AG04450 (cell line): Measurements from ENCODE around the gene ZNF394. TPM values are rescaled to one million over a fixed set of nuclear protein-coding genes. Genes with fewer than 3 reads are reported as not detected.

ENCODE experiments used
- CTCF ChIA-PET: fragments of 300-600, 350-600 bp; formaldehyde crosslinking; extraction: SDS; loops from one replicate; lab custom pipeline; 2022; ENCODE audit warnings: antibody characterized with exemption, inconsistent platforms; lab: Charles Lee
- POLR2A ChIA-PET: fragments of 350-600 bp; formaldehyde crosslinking; extraction: SDS; loops from one replicate; lab custom pipeline; 2021; ENCODE audit warnings: antibody characterized with exemption, inconsistent platforms; lab: Yijun Ruan, JAX
- DNase-seq: peaks from one replicate; pipeline ENCODE4 v3.0.0-alpha.2; 2011; ENCODE audit warnings: low read depth, low spot score
- H3K27ac ChIP-seq: one replicate; pipeline ENCODE4 v1.5.1; 2012; ENCODE audit warnings: low read depth, low read length, control low read depth
- H3K27me3 ChIP-seq: one replicate; pipeline ENCODE4 v1.6.0; 2012; ENCODE audit warnings: low read length; ENCODE audit not compliant: control insufficient read depth, insufficient read depth
- H3K4me3 ChIP-seq: 2 replicates; pipeline ENCODE4 v1.5.1; 2011; ENCODE audit warnings: mild to moderate bottlenecking, low read depth, low read length, control low read depth
- H3K9me3 ChIP-seq: 2 replicates; pipeline ENCODE4 v1.5.1; 2012; ENCODE audit warnings: low read length; ENCODE audit not compliant: control insufficient read depth, insufficient read depth
- CTCF ChIP-seq: IDR thresholded peaks from 2 replicates; pipeline ENCODE4 v1.5.1; 2011; ENCODE audit warnings: low read depth, low read length, control low read depth, inconsistent platforms
- polyA plus RNA-seq: library from polyadenylated mRNA; depleted of rRNA; stranded (reverse); fragments of >200 nt; gene quantifications from 2 replicates; pipeline ENCODE4 v1.2.3, GENCODE V29; 2011

ZNF394 gene
- polyA plus RNA-seq, 1 experiment, result 9.4 TPM

GRCh38 chr7:99541212-99541611 lies 41.1 kb upstream of the ZNF394 start:
- peaks cover 60% of the 10 kb centered on the region for H3K9me3 ChIP-seq
- H3K27me3 ChIP-seq, result no peaks in the 10 kb centered on the region
- H3K4me3 ChIP-seq, result no peak overlapping the region
- TF ChIP-seq CTCF, result no peak
- no peak for DNase-seq
- POLR2A ChIA-PET, result no interaction called here
- no peak overlapping the region for H3K27ac ChIP-seq
- CTCF ChIA-PET, result no interaction called here

- ChIA-PET POLR2A (interaction anchor here (0.5 kb wide), 1 partner anchor 65 kb away, joined by 8 read pairs; no protein-coding TSS in a partner anchor), CTCF (no interaction called here)
- Histone ChIP-seq H3K27me3 (no peaks in the 10 kb centered on the region), H3K27ac (no peak overlapping the region), H3K4me3 (no peak overlapping the region), H3K9me3 (peaks cover 66% of the 10 kb centered on the region)
- TF ChIP-seq CTCF, result no peak
- DNase-seq, result no peak
Observed at GRCh38 chr7:99540542-99540941, 40.5 kb upstream of the ZNF394 start.

GRCh38 chr7:99539213-99539811 lies 39.2 kb upstream of the ZNF394 start:
- Histone ChIP-seq H3K27ac (no peak overlapping the region), H3K27me3 (no peaks in the 10 kb centered on the region), H3K4me3 (no peak overlapping the region), H3K9me3 (peaks cover 76% of the 10 kb centered on the region)
- POLR2A ChIA-PET, result no interaction called here
- DNase-seq, result no peak
- no peak for TF ChIP-seq CTCF
- CTCF ChIA-PET, result interaction anchor here (0.6 kb wide), 1 partner anchor 543 kb away, joined by 4 read pairs; no protein-coding TSS in a partner anchor

GRCh38 chr7:99535667-99536066 lies 35.6 kb upstream of the ZNF394 start:
- H3K9me3 ChIP-seq, result peaks cover 76% of the 10 kb centered on the region
- H3K27me3 ChIP-seq, result no peaks in the 10 kb centered on the region
- no peak overlapping the region for H3K4me3 ChIP-seq
- CTCF ChIA-PET, result no interaction called here
- no peak for TF ChIP-seq CTCF
- H3K27ac ChIP-seq, result no peak overlapping the region
- DNase-seq, result no peak
- POLR2A ChIA-PET, result no interaction called here

GRCh38 chr7:99531354-99531765 lies 31.3 kb upstream of the ZNF394 start:
- no peak for TF ChIP-seq CTCF
- Histone ChIP-seq H3K9me3 (peaks cover 74% of the 10 kb centered on the region), H3K4me3 (no peak overlapping the region), H3K27ac (no peak overlapping the region), H3K27me3 (no peaks in the 10 kb centered on the region)
- CTCF ChIA-PET, result no interaction called here
- DNase-seq, result no peak
- POLR2A ChIA-PET, result interaction anchor here (0.5 kb wide), 1 partner anchor 15 kb away, joined by 5 read pairs; no protein-coding TSS in a partner anchor
